H4 (cell line): ENCODE data around the gene FAM180B. TPM values are rescaled to one million over a fixed set of nuclear protein-coding genes. Genes with fewer than 3 reads are reported as not detected.
"Not testable (repeated sequence)": the region's sequence is repeated elsewhere in the genome, so short reads cannot be mapped to it uniquely, and the experiment has no call there.

Experiments
- DNase-seq: peaks from one replicate; pipeline ENCODE4 v3.0.0-alpha.2; 2015; ENCODE audit warnings: low spot score
- total RNA-seq: library from RNA; depleted of rRNA; stranded (reverse); fragments of >200 nt; shearing (Covaris generic); gene quantifications from 2 replicates; pipeline ENCODE4 v1.2.3, GENCODE V29; 2014; rRNA removed

Gene FAM180B, protein sequence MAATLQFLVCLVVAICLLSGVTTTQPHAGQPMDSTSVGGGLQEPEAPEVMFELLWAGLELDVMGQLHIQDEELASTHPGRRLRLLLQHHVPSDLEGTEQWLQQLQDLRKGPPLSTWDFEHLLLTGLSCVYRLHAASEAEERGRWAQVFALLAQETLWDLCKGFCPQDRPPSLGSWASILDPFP
- total RNA-seq, result not detected in 2 replicates

DNA sequence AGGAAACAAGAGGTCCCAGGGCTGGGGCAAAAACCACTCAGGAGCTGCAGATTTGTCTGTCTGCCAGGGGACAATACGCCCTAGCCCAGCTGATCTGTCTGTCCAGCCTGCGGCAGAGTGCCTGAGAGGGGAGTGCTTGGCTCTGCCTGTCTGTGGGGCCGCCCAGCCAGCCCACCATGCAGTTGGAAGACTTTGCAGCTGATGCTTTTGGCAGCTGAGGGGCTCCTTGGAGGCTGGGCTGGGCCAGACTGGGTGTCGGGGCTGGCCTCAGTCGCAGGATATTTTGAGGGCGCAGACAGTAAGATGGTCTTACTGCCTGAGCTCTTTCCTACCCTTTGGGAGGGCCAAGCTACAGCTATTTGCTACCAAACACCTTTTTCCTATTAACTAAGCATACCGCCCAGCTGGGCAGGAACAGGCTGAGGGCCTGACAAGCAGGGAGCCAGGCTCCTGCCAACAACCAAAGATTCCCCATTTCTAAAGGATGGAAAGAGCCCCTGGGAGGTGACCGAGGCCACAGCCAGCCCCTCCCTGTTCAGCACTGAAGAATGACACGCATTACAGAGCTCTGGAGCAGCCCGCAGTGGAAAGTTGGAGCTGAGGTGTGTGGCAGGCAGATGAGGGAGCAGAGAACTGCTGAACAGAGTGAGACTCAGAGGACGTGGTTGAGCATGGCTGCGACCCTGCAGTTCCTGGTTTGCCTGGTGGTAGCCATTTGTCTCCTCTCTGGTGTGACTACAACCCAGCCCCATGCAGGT lies at the start of gene FAM180B:
Gene FAM180B, plus strand, starts transcription at position 581 of the 758 bp plus-strand sequence. Its CDS starts 91 bp downstream, at position 672.
- no peak for DNase-seq

DNA sequence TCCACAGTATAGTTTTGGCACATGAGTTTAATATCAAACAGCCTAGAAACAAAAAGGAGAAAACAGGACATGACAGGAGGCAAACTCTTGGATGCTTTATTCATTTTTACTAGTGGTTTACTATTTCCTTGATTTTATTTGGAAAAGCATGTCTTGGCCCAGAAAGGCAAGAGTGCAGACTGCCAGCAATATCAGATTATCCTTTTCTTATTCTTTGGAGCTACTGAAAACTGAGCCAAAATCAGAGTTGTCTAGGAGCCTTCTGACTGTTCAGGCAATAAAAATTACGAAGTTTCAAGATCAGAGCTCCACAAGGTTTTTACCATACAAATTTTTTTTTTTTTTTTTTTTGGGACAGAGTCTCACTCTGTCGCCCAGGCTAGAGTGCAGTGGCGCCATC lies 49.6 kb upstream of the FAM180B start:
- no peak for DNase-seq

GRCh38 chr11:47538741-47539565 lies 47.5 kb upstream of the FAM180B start:
- DNase-seq, result peak; percentile 41

GRCh38 chr11:47539681-47540039 lies 46.8 kb upstream of the FAM180B start:
- no peak for DNase-seq

- DNase-seq, result no peak
Measured at GRCh38 chr11:47541070-47541469, 45.4 kb upstream of the FAM180B start.

DNA sequence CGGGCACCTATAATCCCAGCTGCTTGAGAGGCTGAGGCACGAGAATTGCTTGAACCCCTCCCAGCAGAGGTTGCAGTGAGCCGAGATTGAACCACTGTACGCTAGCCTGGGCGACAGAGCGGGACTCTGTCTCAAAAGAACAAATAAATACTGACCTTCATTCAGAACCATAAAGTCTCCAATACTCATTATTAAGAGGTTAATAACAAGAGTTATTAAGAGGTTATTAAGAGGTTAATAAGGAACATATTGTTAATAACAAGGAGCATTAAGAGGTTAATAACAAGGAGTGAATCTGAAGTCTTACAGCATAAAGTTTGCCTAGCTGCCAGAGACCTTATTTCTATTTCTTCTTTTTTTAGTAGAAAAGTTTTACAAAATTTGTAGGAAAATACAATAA lies 41.2 kb upstream of the FAM180B start:
- DNase-seq, result no peak

DNA sequence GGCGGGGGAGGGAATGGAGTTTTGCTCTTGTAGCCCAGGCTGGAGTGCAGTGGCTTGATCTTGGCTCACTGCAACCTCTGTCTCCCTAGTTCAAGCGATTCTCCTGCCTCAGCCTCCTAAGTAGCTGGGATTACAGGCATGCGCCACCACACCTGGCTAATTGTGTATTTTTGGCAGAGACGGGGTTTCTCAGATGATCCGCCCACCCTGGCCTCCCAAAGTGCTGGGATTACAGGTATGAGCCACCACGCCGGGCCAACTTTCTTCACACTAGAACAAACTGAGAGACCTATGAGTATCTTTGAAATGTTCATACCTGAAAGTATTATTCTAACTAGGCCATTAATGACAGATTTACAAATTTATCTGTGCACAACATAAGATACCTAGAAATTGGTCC lies 40.2 kb upstream of the FAM180B start:
- not testable (repeated sequence) for DNase-seq

DNA sequence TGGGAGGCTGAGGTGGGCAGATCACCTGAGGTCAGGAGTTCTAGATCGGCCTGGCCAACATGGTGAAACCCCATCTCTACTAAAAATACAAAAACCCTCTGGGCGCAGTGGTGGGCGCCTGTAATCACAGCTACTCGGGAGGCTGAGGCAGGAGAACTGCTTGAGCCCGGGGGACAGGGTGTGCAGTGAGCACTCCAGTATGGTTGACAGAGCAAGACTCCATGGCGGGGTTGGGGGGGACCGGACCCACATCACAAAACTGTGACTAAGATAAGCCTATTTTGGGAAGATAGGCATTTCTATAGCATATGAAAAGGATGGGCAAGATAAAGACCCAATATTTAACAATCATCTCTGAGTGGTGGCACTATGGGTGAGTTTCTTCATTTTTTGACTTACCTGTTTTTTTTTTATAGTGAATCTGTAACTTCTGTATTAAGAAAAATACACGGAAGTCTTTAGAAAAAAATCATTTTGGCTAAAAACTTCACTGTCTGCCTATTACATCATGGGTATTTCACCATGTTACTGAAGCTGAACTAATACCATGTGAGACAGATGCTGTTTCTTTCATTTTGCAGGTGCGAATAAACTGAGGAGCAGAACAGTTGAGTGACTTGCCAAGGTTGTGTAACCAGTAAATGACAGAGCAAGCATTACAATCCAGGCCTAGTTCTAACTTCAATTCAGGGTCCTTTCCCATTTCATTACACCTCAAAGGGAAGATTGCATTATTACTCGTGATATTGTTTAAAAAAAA lies 36.0 kb upstream of the FAM180B start:
- DNase-seq, result no peak

- DNase-seq, result peak; percentile 42
Measured at GRCh38 chr11:47551086-47551485, 35.4 kb upstream of the FAM180B start.

- DNase-seq, result no peak
Measured at GRCh38 chr11:47552056-47552565, 34.4 kb upstream of the FAM180B start.

- DNase-seq, result peak; percentile 87
Measured at GRCh38 chr11:47552566-47553405, 33.7 kb upstream of the FAM180B start, which contains the start of gene CELF1. CELF1 (minus strand) TSS chr11:47553132; CDS start chr11:47499523, 53,609 bp downstream.

DNA sequence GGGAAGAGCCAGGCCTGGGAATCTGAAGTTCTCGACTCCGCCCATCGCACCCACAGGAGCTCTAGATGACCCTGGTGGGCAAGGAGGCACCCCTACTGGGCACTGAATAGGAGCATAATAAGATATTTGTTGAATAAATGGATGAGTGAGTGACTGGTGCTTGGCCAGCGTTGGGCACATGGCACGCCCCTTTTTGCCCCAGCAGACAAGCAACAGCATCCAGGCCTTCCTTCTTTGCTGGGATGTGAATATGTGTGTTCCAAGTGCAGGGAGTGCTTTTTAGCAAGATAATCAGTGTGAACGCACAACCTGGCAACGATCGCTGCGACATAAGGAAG lies 33.1 kb upstream of the FAM180B start:
- no peak for DNase-seq

- DNase-seq, result not testable (repeated sequence)
Measured at GRCh38 chr11:47557004-47557403, 29.5 kb upstream of the FAM180B start.

GRCh38 chr11:47558695-47559094 lies 27.8 kb upstream of the FAM180B start:
- DNase-seq, result no peak

- DNase-seq, result no peak
Measured at GRCh38 chr11:47560426-47560825, 26.1 kb upstream of the FAM180B start.

GRCh38 chr11:47562393-47562792 lies 24.1 kb upstream of the FAM180B start:
- not testable (repeated sequence) for DNase-seq

- not testable (repeated sequence) for DNase-seq
Measured at GRCh38 chr11:47564366-47564765, 22.1 kb upstream of the FAM180B start.

- no peak for DNase-seq
Measured at GRCh38 chr11:47564933-47565339, 21.5 kb upstream of the FAM180B start.

DNA sequence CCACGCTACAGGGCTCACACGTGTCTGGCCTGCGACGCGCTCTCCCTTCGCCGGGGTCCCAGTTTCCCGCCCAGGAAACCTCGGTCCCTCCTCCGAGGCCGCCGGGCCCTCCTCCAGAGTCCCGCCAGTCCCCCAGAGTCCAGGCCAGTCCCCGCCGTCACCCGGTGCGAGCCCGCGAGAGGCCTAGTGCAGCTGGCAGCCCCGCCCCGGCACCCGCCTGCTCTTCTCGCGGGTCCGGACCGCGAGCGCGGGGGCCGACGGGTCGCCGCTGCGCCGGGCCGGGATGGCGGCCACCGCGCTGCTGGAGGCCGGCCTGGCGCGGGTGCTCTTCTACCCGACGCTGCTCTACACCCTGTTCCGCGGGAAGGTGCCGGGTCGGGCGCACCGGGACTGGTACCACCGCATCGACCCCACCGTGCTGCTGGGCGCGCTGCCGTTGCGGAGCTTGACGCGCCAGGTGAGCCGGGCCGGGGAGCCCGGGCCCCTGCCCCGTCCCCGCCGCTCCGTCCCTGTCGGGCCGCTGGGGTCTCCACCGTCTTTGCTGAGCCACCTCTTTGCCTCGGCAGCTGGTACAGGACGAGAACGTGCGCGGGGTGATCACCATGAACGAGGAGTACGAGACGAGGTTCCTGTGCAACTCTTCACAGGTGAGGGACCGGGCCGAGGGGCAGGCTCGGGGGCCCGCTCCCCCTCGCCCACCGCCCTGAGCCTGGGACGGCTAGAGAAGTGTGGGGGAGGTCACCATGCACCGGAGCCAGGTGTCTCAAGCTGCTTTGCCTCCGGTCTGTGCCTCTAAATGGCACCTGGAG lies 20.9 kb upstream of the FAM180B start, which contains the start of gene PTPMT1:
Gene PTPMT1, plus strand, starts transcription at position 260 of the 809 bp plus-strand sequence. Its CDS starts 24 bp downstream, at position 284.
- DNase-seq, result peak; percentile 51
